Astrocyte (in vitro differentiated cells and primary cell): Measurements from ENCODE around the gene OSBPL9. TPM values are rescaled to one million over a fixed set of nuclear protein-coding genes. Genes with fewer than 3 reads are reported as not detected.

Experiments used
- DNase-seq: peaks from one replicate; pipeline ENCODE4 v3.0.0-alpha.2; 2010; ENCODE audit warnings: low read depth
- FAIRE-seq: peaks from 2 replicates; lab custom pipeline; 2011; peaks lifted over from hg19 to GRCh38; lab: Jason Lieb, UNC
- H2AFZ ChIP-seq: 2 replicates; pipeline ENCODE4 v1.6.0; 2012; ENCODE audit warnings: low read depth, low read length, inconsistent platforms
- H3K27ac ChIP-seq: 2 replicates; pipeline ENCODE4 v1.5.1; 2011; ENCODE audit warnings: low read depth, low read length, inconsistent platforms
- H3K27me3 ChIP-seq: 2 replicates; pipeline ENCODE4 v1.6.0; 2011; ENCODE audit warnings: low read length, inconsistent platforms; ENCODE audit not compliant: insufficient read depth
- H3K36me3 ChIP-seq: 2 replicates; pipeline ENCODE4 v1.5.1; 2011; ENCODE audit warnings: low read length, inconsistent platforms; ENCODE audit not compliant: insufficient read depth
- H3K4me1 ChIP-seq: 2 replicates; pipeline ENCODE4 v1.5.1; 2011; ENCODE audit warnings: low read length, inconsistent platforms; ENCODE audit not compliant: insufficient read depth
- H3K4me2 ChIP-seq: 2 replicates; pipeline ENCODE4 v1.6.0; 2012; ENCODE audit warnings: low read length, inconsistent platforms
- H3K4me3 ChIP-seq: 2 replicates; pipeline ENCODE4 v1.5.1; 2011; ENCODE audit warnings: low read depth, mild to moderate bottlenecking, low read length, inconsistent platforms; ENCODE audit not compliant: insufficient read depth
- H3K79me2 ChIP-seq: 2 replicates; pipeline ENCODE4 v1.6.0; 2012; ENCODE audit warnings: mild to moderate bottlenecking, low read length, inconsistent platforms; ENCODE audit not compliant: insufficient read depth
- H3K9ac ChIP-seq: 2 replicates; pipeline ENCODE4 v1.6.0; 2012; ENCODE audit warnings: mild to moderate bottlenecking, low read length, inconsistent platforms
- H3K9me3 ChIP-seq: 2 replicates; pipeline ENCODE4 v1.5.1; 2012; ENCODE audit warnings: low read depth, mild to moderate bottlenecking, low read length, inconsistent platforms; ENCODE audit not compliant: insufficient read depth
- H4K20me1 ChIP-seq: 2 replicates; pipeline ENCODE4 v1.6.0; 2012; ENCODE audit warnings: low read length, inconsistent platforms; ENCODE audit not compliant: insufficient read depth
- H3K27ac Mint-ChIP-seq: one replicate; pipeline ENCODE4 v1.8.0; 2021; ENCODE audit warnings: mild to moderate bottlenecking, mixed read lengths; ENCODE audit not compliant: unreplicated experiment
- H3K27me3 Mint-ChIP-seq: one replicate; pipeline ENCODE4 v1.8.0; 2021; ENCODE audit warnings: low read depth, mixed read lengths; ENCODE audit not compliant: unreplicated experiment
- H3K36me3 Mint-ChIP-seq: one replicate; pipeline ENCODE4 v1.8.0; 2021; ENCODE audit warnings: low read depth, mixed read lengths; ENCODE audit not compliant: unreplicated experiment
- H3K4me1 Mint-ChIP-seq: one replicate; pipeline ENCODE4 v1.8.0; 2021; ENCODE audit warnings: low read depth, mixed read lengths; ENCODE audit not compliant: unreplicated experiment
- H3K4me3 Mint-ChIP-seq: one replicate; pipeline ENCODE4 v1.8.0; 2021; ENCODE audit warnings: mild to moderate bottlenecking, moderate library complexity, mixed read lengths; ENCODE audit not compliant: unreplicated experiment
- H3K9me3 Mint-ChIP-seq: one replicate; pipeline ENCODE4 v1.8.0; 2021; ENCODE audit warnings: mild to moderate bottlenecking, mixed read lengths; ENCODE audit not compliant: unreplicated experiment
- CTCF ChIP-seq: IDR thresholded peaks from 2 replicates; pipeline ENCODE4 v1.5.1; 2011; ENCODE audit warnings: low read depth, mild to moderate bottlenecking, inconsistent platforms, low read length, moderate library complexity; ENCODE audit not compliant: insufficient read depth
- EZH2 ChIP-seq: IDR thresholded peaks from 2 replicates; pipeline ENCODE4 v1.6.1; 2012; ENCODE audit warnings: mild to moderate bottlenecking, low read length, inconsistent platforms; ENCODE audit not compliant: insufficient read depth
- total RNA-seq: library from RNA; stranded (reverse); gene quantifications from 2 replicates; pipeline ENCODE4 v1.2.1, GENCODE V29; 2021

Gene OSBPL9
- total RNA-seq, 1 donor from 2014 or later: 117 TPM

- H3K79me2 ChIP-seq: peaks cover 65% of the 10 kb centered on the region
- no peaks in the 10 kb centered on the region for H3K27me3 Mint-ChIP-seq
- no peak for FAIRE-seq
Observed at GRCh38 chr1:51740652-51741051, 123.8 kb downstream of the OSBPL9 start.

GRCh38 chr1:51741121-51741681 lies 124.3 kb downstream of the OSBPL9 start:
- peaks cover 3% of the 10 kb centered on the region for H3K36me3 Mint-ChIP-seq
- Histone ChIP-seq H3K4me3 (no peak overlapping the region), H3K27me3 (no peaks in the 10 kb centered on the region), H3K9me3 (no peaks in the 10 kb centered on the region), H3K9ac (no peak overlapping the region), H2AFZ (no peak overlapping the region), H4K20me1 (peaks cover 28% of the 10 kb centered on the region), H3K36me3 (no peaks in the 10 kb centered on the region), H3K4me1 (peaks cover 14% of the 10 kb centered on the region), H3K4me2 (no peak overlapping the region), H3K27ac (no peak overlapping the region), H3K79me2 (peaks cover 60% of the 10 kb centered on the region)
- H3K4me3 Mint-ChIP-seq: no peak overlapping the region
- no peaks in the 10 kb centered on the region for H3K27me3 Mint-ChIP-seq
- DNase-seq (no peak), FAIRE-seq (no peak)
- H3K4me1 Mint-ChIP-seq: peaks cover 27% of the 10 kb centered on the region
- TF ChIP-seq CTCF (no peak), EZH2 (no peak)
- H3K27ac Mint-ChIP-seq: no peak overlapping the region
- no peaks in the 10 kb centered on the region for H3K9me3 Mint-ChIP-seq

More at GRCh38 chr1:51740652-51741051, 123.8 kb downstream of the OSBPL9 start:
- Histone ChIP-seq H4K20me1 (peaks cover 28% of the 10 kb centered on the region), H3K9ac (no peak overlapping the region), H3K27me3 (no peaks in the 10 kb centered on the region), H3K4me1 (peaks cover 14% of the 10 kb centered on the region), H3K36me3 (no peaks in the 10 kb centered on the region), H2AFZ (no peak overlapping the region), H3K4me3 (no peak overlapping the region), H3K4me2 (no peak overlapping the region), H3K27ac (no peak overlapping the region), H3K9me3 (no peaks in the 10 kb centered on the region)
- H3K27ac Mint-ChIP-seq: no peak overlapping the region
- H3K36me3 Mint-ChIP-seq: peaks cover 3% of the 10 kb centered on the region
- TF ChIP-seq EZH2 (no peak), CTCF (no peak)
- DNase-seq: no peak
- no peaks in the 10 kb centered on the region for H3K9me3 Mint-ChIP-seq
- peaks cover 33% of the 10 kb centered on the region for H3K4me1 Mint-ChIP-seq
- H3K4me3 Mint-ChIP-seq: no peak overlapping the region
